ENCODE measurements around the gene SLC66A1. TPM values are rescaled to one million over a fixed set of nuclear protein-coding genes. Genes with fewer than 3 reads are reported as not detected.

Gene SLC66A1
- total and polyA plus RNA-seq, 2 donors (not counting 3 experiments of a cell fraction or from before 2014, with no cell fraction given) = 15.3 to 32.6 TPM

DNA sequence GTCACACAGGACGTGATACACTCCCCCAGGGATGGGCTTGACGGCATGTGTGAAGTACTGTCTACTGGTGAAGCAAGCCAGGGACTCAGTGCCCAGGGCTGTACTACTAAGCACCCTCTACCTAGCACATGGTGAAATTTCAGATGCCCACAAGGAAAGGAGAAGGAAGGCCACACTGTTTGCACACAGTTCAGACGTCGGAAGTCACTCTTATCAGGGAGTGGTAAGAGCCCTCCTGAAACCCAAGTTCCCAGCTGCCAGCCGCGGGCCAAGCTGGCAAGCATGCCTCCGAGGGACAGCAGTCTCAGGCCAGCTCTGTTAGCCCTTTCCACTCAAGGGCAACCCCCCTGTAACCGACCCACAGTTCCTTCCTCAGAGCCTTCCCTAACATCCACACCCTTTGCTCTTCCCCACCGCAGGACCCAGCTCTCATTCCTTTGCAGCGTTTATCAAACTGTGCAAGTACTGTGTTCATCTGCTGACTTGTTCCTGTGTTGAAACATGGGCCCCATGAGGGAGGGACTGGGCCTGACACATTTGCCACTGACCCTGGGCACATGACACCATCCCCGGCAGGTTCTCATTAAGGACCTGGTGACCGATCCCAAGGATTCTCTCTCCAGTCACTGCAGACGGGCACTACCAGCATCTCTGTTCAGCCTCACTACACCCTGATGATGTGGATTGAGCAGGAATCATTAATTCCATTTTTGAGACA is 58.5 kb downstream of the SLC66A1 start:
- DNase-seq (ENCODE audit: low read depth, low spot score) = no peak
- dilution Hi-C loops (cut with MboI; ENCODE audit: extremely low pct_ligation_motif_present, low sequenced_read_pairs) = no loop called here
- no peak overlapping the region for H3K4me3 ChIP-seq (replicated peaks in 1 of 3; ENCODE audit: insufficient read depth in 1 of 3, low read depth in 1 of 3, low read length in 3 of 3)
- H3K4me1 ChIP-seq (ENCODE audit: control insufficient read depth, extremely low read depth, insufficient read depth, low read length) = no peaks in the 10 kb centered on the region
- ChIA-PET POLR2A (no interaction called here), CTCF (no interaction called here)
- H3K9me1 ChIP-seq (replicated peaks; ENCODE audit: control insufficient read depth, extremely low read depth, insufficient read depth, low read length) = no peaks in the 10 kb centered on the region
- H3K9me3 ChIP-seq (replicated peaks; ENCODE audit: control insufficient read depth, insufficient read depth, low read length) = no peaks in the 10 kb centered on the region
- peaks cover 4 to 23% of the 10 kb centered on the region in 2 experiments for H3K36me3 ChIP-seq (ENCODE audit: control insufficient read depth in 2 of 2, extremely low read depth in 1 of 2, insufficient read depth in 2 of 2, low read length in 2 of 2)
- no peak overlapping the region for H3K9ac ChIP-seq (replicated peaks; ENCODE audit: extremely low read depth, insufficient read depth, low read length)
- no TSS peak for BruUV-seq (replicated peaks)
- intact Hi-C loops (cut with micrococcal nuclease) = no loop called here
- no peak overlapping the region for H2AFZ ChIP-seq (ENCODE audit: low read depth, low read length)
- H3K79me2 ChIP-seq (ENCODE audit: control insufficient read depth, insufficient read depth, low read length) = peaks cover 2% of the 10 kb centered on the region
- no peak for TF ChIP-seq EZH2 (IDR thresholded peaks at IDR 0.05; ENCODE audit: borderline replicate concordance, low read depth, low read length, severe bottlenecking)
- TF ChIP-seq GATA2 (IDR thresholded peaks at IDR 0.05; ENCODE audit: insufficient read depth, insufficient read length, low read depth, low read length) = no peak
- no peak for TF ChIP-seq MAX (IDR thresholded peaks at IDR 0.05; ENCODE audit: insufficient read depth, insufficient read length)
- no peaks in the 10 kb centered on the region for H3K27me3 ChIP-seq (ENCODE audit: control insufficient read depth in 2 of 2, insufficient read depth in 2 of 2, low read length in 2 of 2)
- H3K27ac ChIP-seq (ENCODE audit: insufficient read depth, low read depth, low read length) = no peak overlapping the region
- no peak for FAIRE-seq
- peaks cover 2% of the 10 kb centered on the region for H4K20me1 ChIP-seq (replicated peaks; ENCODE audit: control insufficient read depth, extremely low read depth, insufficient read depth, low read length)
- no peak overlapping the region for H3K4me2 ChIP-seq (ENCODE audit: insufficient read depth, low read length)

DNA sequence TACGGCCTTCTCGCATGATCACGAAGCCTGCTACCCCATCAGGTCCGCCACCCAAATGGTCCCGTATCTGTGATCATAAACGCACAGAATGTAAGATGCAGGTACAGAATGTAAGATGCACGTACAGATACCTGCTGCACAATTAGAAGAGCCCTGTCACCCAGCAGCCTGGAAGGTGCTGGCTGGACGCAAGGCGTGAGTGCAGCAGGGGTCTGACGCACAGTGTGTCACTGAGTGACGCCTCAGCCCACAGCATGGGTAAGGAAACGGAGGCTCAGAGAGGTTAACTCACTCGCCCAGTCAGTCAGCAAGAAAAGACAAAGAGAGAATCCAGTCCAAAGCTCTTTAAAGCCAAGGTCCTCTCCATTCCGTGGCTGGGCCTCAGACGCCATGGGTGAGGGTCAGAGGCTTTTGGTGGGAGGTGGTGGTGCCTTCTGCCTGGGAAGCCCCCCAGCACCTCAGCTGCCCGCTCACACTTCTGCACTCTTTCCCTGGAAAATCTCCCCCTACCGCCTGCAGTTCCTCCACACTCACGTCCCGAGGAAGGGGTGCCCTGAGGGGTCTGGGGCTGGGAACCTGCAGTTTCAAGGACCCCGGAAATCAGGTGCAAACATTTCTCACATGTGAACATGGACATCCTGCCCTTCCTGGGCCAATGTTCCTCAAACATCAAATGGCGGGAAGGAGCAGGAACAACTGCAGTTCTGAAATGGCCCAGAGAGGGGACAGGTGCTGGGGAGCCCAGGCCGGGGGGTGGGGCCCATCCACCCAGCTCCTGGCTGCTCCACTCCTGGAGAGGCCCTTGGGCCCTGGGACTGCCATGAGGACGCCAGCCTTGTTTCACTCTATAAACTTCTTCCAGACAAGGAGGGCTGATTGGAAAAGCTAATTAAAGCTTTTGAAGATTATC is 59.4 kb downstream of the SLC66A1 start:
- H4K20me1 ChIP-seq (replicated peaks; ENCODE audit: control insufficient read depth, extremely low read depth, insufficient read depth, low read length) = peaks cover 2% of the 10 kb centered on the region
- FAIRE-seq (no peak), DNase-seq (ENCODE audit: low read depth, low spot score) (no peak)
- TF ChIP-seq MAX (IDR thresholded peaks at IDR 0.05; ENCODE audit: insufficient read depth, insufficient read length) (no peak), FOS (IDR thresholded peaks at IDR 0.05; ENCODE audit: borderline replicate concordance, insufficient read depth, low read length) (no peak), EZH2 (IDR thresholded peaks at IDR 0.05; ENCODE audit: borderline replicate concordance, low read depth, low read length, severe bottlenecking) (no peak), MYC (IDR thresholded peaks at IDR 0.05; ENCODE audit: low read depth, low read length) (no peak), POLR2AphosphoS5 (IDR thresholded peaks at IDR 0.05; ENCODE audit: insufficient read depth, low read depth, low read length) (no peak), POLR2A (IDR thresholded peaks at IDR 0.05; ENCODE audit: low read depth, low read length) (no peak), GATA2 (IDR thresholded peaks at IDR 0.05; ENCODE audit: insufficient read depth, insufficient read length, low read depth, low read length) (no peak), JUN (IDR thresholded peaks at IDR 0.05; ENCODE audit: borderline replicate concordance, insufficient read depth, insufficient read length, low read depth) (no peak)
- TF ChIP-seq, protein P1, sequence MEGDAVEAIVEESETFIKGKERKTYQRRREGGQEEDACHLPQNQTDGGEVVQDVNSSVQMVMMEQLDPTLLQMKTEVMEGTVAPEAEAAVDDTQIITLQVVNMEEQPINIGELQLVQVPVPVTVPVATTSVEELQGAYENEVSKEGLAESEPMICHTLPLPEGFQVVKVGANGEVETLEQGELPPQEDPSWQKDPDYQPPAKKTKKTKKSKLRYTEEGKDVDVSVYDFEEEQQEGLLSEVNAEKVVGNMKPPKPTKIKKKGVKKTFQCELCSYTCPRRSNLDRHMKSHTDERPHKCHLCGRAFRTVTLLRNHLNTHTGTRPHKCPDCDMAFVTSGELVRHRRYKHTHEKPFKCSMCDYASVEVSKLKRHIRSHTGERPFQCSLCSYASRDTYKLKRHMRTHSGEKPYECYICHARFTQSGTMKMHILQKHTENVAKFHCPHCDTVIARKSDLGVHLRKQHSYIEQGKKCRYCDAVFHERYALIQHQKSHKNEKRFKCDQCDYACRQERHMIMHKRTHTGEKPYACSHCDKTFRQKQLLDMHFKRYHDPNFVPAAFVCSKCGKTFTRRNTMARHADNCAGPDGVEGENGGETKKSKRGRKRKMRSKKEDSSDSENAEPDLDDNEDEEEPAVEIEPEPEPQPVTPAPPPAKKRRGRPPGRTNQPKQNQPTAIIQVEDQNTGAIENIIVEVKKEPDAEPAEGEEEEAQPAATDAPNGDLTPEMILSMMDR (IDR thresholded peaks at IDR 0.05; ENCODE audit: extremely low read depth in 1 of 2, insufficient read depth in 1 of 2, low read depth in 1 of 2, low read length in 2 of 2) = no peak
- ChIA-PET POLR2A (no interaction called here), CTCF (no interaction called here)
- H3K9me3 ChIP-seq (replicated peaks; ENCODE audit: control insufficient read depth, insufficient read depth, low read length) = no peaks in the 10 kb centered on the region
- H3K36me3 ChIP-seq (ENCODE audit: control insufficient read depth in 2 of 2, extremely low read depth in 1 of 2, insufficient read depth in 2 of 2, low read length in 2 of 2) = peaks cover 4 to 28% of the 10 kb centered on the region in 2 experiments
- H2AFZ ChIP-seq (ENCODE audit: low read depth, low read length) = no peak overlapping the region
- H3K79me2 ChIP-seq (ENCODE audit: control insufficient read depth, insufficient read depth, low read length) = peaks cover 2% of the 10 kb centered on the region
- dilution Hi-C loops (cut with MboI; ENCODE audit: extremely low pct_ligation_motif_present, low sequenced_read_pairs) (no loop called here), intact Hi-C loops (cut with micrococcal nuclease) (no loop called here)
- no peaks in the 10 kb centered on the region for H3K4me1 ChIP-seq (ENCODE audit: control insufficient read depth, extremely low read depth, insufficient read depth, low read length)
- BruUV-seq (replicated peaks) = no TSS peak
- H3K27me3 ChIP-seq (ENCODE audit: control insufficient read depth in 2 of 2, insufficient read depth in 2 of 2, low read length in 2 of 2) = no peaks in the 10 kb centered on the region
- H3K4me2 ChIP-seq (ENCODE audit: insufficient read depth, low read length) = no peak overlapping the region
- H3K27ac ChIP-seq (ENCODE audit: insufficient read depth, low read depth, low read length) = no peak overlapping the region
- H3K9me1 ChIP-seq (replicated peaks; ENCODE audit: control insufficient read depth, extremely low read depth, insufficient read depth, low read length) = no peaks in the 10 kb centered on the region
- H3K4me3 ChIP-seq (replicated peaks in 1 of 3; ENCODE audit: insufficient read depth in 1 of 3, low read depth in 1 of 3, low read length in 3 of 3) = no peak overlapping the region
- H3K9ac ChIP-seq (replicated peaks; ENCODE audit: extremely low read depth, insufficient read depth, low read length) = no peak overlapping the region

Measured in endothelial cell of umbilical vein (primary cell).